OCI-LY1 (cell line): ENCODE results near the gene ANLN.

Experiments used
- CTCF ChIP-seq: fragments of 200-600 bp; sonication (generic), shearing (Covaris generic); IDR thresholded peaks from 2 replicates; pipeline ENCODE4 v1.5.1; 2017; ENCODE audit warnings: mild to moderate bottlenecking, antibody characterized with exemption, low read length, moderate library complexity, mixed read lengths
- EZH2 ChIP-seq: fragments of 200-600 bp; sonication (generic), shearing (Covaris generic); IDR thresholded peaks from 2 replicates; pipeline ENCODE4 v1.8.0; 2017; ENCODE audit warnings: borderline replicate concordance, mixed run types, mild to moderate bottlenecking, antibody characterized with exemption, low read length, moderate library complexity, mixed read lengths

GRCh38 chr7:36468370-36469101, 78.9 kb downstream of the ANLN start:
- TF ChIP-seq CTCF (no peak), EZH2 (no peak)
